ENCODE data around the gene PCNX2.
A peak's percentile ranks its signal among the peaks of the same experiment; 100 is the strongest.

PCNX2 gene

DNA sequence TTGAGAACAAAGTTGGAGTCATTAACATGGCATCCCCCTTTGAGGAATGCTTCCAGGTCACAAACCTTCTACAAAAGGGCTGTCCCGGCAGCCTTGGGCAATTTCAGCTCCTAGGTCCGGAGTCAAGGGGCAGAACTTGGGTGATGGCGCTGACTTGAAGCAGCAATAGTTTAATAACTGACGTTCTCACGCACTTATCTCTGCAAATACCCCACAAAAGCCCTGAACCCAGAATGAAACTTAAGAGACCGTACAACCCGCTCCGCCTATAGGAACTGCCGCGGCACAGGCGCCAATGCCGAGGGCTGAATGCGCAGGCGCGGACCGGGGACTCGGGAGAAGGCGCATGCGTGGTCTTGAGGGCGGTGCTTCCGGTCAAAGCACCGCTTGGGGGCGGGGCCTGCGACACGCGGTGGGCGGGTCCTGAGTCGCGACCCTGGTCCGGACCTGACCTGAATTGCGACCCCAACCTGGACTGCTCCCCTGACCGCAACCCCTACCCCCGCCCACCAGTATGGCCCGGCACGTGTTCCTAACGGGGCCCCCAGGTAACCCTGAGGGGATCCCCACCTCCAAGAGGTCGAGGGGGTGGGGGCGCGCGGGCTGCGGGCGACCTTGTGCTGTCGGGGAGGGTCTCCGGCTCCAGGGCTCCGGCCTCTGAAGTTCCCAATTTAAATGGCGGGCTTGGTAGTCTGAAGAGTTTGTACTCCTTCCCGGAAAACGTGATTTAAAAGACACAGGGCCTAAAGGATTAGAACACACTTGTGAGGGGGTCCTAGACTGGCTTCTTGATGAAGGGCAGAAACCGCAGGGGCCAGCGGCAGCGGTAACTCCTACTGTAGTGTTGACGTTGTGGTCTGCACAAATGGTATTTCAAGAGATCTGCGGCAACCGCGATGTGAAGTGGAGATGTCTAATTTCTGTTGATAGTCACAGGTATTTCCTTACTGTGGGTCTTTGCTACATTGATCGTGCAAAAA is 345.0 kb downstream of the PCNX2 start, which contains the start of gene NTPCR (continued):
- TF ChIP-seq PRDM10 (tag by site-specific recombination; IDR thresholded peaks at IDR 0.05) = no peak; the same call in 1 of the 2 replicates
- no peak for TF ChIP-seq ZNF133 (tag by site-specific recombination; IDR thresholded peaks at IDR 0.05)
- peak; percentile 90 for TF ChIP-seq ZBTB7A (tag by site-specific recombination; IDR thresholded peaks at IDR 0.05; ENCODE audit: low read depth)
- TF ChIP-seq, protein P1, sequence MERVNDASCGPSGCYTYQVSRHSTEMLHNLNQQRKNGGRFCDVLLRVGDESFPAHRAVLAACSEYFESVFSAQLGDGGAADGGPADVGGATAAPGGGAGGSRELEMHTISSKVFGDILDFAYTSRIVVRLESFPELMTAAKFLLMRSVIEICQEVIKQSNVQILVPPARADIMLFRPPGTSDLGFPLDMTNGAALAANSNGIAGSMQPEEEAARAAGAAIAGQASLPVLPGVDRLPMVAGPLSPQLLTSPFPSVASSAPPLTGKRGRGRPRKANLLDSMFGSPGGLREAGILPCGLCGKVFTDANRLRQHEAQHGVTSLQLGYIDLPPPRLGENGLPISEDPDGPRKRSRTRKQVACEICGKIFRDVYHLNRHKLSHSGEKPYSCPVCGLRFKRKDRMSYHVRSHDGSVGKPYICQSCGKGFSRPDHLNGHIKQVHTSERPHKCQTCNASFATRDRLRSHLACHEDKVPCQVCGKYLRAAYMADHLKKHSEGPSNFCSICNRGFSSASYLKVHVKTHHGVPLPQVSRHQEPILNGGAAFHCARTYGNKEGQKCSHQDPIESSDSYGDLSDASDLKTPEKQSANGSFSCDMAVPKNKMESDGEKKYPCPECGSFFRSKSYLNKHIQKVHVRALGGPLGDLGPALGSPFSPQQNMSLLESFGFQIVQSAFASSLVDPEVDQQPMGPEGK (tag by site-specific recombination; IDR thresholded peaks at IDR 0.05) = peak; percentile 85
- TF ChIP-seq, protein P2, sequence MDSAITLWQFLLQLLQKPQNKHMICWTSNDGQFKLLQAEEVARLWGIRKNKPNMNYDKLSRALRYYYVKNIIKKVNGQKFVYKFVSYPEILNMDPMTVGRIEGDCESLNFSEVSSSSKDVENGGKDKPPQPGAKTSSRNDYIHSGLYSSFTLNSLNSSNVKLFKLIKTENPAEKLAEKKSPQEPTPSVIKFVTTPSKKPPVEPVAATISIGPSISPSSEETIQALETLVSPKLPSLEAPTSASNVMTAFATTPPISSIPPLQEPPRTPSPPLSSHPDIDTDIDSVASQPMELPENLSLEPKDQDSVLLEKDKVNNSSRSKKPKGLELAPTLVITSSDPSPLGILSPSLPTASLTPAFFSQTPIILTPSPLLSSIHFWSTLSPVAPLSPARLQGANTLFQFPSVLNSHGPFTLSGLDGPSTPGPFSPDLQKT (IDR thresholded peaks at IDR 0.05; ENCODE audit: borderline replicate concordance, low read depth, low read length) = no peak; the same call in 1 of the 2 replicates
- peak; percentile 14; the same call in 1 of the 2 replicates for TF ChIP-seq ZFP37 (tag by site-specific recombination; IDR thresholded peaks at IDR 0.05)
- no peak for TF ChIP-seq ZNF768 (tag by site-specific recombination; IDR thresholded peaks at IDR 0.05)
- TF ChIP-seq ZBTB11 (tag by site-specific recombination; conservative IDR thresholded peaks at IDR 0.05; ENCODE audit: low read depth) = peak; percentile 36
- TF ChIP-seq, protein P3, sequence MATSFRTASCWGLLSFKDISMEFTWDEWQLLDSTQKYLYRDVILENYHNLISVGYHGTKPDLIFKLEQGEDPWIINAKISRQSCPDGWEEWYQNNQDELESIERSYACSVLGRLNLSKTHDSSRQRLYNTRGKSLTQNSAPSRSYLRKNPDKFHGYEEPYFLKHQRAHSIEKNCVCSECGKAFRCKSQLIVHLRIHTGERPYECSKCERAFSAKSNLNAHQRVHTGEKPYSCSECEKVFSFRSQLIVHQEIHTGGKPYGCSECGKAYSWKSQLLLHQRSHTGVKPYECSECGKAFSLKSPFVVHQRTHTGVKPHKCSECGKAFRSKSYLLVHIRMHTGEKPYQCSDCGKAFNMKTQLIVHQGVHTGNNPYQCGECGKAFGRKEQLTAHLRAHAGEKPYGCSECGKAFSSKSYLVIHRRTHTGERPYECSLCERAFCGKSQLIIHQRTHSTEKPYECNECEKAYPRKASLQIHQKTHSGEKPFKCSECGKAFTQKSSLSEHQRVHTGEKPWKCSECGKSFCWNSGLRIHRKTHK (tag by site-specific recombination; IDR thresholded peaks at IDR 0.05) = no peak
- no peak; the same call in 1 of the 2 replicates for TF ChIP-seq MYNN (tag by site-specific recombination; IDR thresholded peaks at IDR 0.05; ENCODE audit: borderline replicate concordance)
- peak; percentile 98 for TF ChIP-seq BCL11B (tag by site-specific recombination; IDR thresholded peaks at IDR 0.05; ENCODE audit: low read depth)
- no peak for TF ChIP-seq GLI4 (tag by site-specific recombination; IDR thresholded peaks at IDR 0.05)
- TF ChIP-seq ZNF514 (tag by site-specific recombination; IDR thresholded peaks at IDR 0.05) = no peak
- TF ChIP-seq, protein P4, sequence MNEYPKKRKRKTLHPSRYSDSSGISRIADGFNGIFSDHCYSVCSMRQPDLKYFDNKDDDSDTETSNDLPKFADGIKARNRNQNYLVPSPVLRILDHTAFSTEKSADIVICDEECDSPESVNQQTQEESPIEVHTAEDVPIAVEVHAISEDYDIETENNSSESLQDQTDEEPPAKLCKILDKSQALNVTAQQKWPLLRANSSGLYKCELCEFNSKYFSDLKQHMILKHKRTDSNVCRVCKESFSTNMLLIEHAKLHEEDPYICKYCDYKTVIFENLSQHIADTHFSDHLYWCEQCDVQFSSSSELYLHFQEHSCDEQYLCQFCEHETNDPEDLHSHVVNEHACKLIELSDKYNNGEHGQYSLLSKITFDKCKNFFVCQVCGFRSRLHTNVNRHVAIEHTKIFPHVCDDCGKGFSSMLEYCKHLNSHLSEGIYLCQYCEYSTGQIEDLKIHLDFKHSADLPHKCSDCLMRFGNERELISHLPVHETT (tag by site-specific recombination; IDR thresholded peaks at IDR 0.05) = no peak
- TF ChIP-seq, protein P5, sequence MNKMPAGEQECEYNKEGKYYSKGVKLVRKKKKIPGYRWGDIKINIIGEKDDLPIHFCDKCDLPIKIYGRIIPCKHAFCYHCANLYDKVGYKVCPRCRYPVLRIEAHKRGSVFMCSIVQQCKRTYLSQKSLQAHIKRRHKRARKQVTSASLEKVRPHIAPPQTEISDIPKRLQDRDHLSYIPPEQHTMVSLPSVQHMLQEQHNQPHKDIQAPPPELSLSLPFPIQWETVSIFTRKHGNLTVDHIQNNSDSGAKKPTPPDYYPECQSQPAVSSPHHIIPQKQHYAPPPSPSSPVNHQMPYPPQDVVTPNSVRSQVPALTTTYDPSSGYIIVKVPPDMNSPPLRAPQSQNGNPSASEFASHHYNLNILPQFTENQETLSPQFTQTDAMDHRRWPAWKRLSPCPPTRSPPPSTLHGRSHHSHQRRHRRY (tag by site-specific recombination; IDR thresholded peaks at IDR 0.05) = no peak
- TF ChIP-seq ZNF610 (tag by site-specific recombination; IDR thresholded peaks at IDR 0.05; ENCODE audit: borderline replicate concordance) = no peak
- TF ChIP-seq GLIS1 (tag by site-specific recombination; IDR thresholded peaks at IDR 0.05) = no peak; the same call in 1 of the 2 replicates
